HEK293T (cell line): ENCODE data around the gene TNIP1.

Experiments used
- CTCF ChIA-PET: fragments of 350-600 bp; formaldehyde crosslinking; extraction: SDS; loops from one replicate; lab custom pipeline; 2021; ENCODE audit warnings: antibody characterized with exemption, inconsistent platforms; lab: Yijun Ruan, JAX
- POLR2A ChIA-PET: fragments of 350-600 bp; formaldehyde crosslinking; extraction: SDS; loops from one replicate; lab custom pipeline; 2020; ENCODE audit warnings: antibody characterized with exemption, inconsistent platforms; lab: Yijun Ruan, JAX
- DNase-seq: peaks from one replicate; pipeline ENCODE4 v3.0.0; 2012; ENCODE audit warnings: mixed read lengths; ENCODE audit errors: extremely low spot score
- ARNT ChIP-seq: fragments of 450-650 bp; IDR thresholded peaks from 2 replicates; pipeline ENCODE4 v1.6.1; 2017; ENCODE audit warnings: mild to moderate bottlenecking
- BHLHE40 ChIP-seq: fragments of 450-650 bp; IDR thresholded peaks from 2 replicates; pipeline ENCODE4 v1.6.1; 2016; ENCODE audit warnings: mild to moderate bottlenecking, moderate library complexity, borderline replicate concordance
- CTBP1 ChIP-seq: fragments of 450-650 bp; IDR thresholded peaks from 2 replicates; pipeline ENCODE4 v1.6.1; 2016; ENCODE audit warnings: borderline replicate concordance
- ELF4 ChIP-seq: fragments of 450-650 bp; IDR thresholded peaks from 2 replicates; pipeline ENCODE4 v1.6.1; 2017; ENCODE audit warnings: antibody characterized with exemption
- FOXA1 ChIP-seq: fragments of 450-650 bp; IDR thresholded peaks from 2 replicates; pipeline ENCODE4 v1.6.1; 2016; ENCODE audit warnings: mild to moderate bottlenecking
- FOXK2 ChIP-seq: fragments of 450-650 bp; IDR thresholded peaks from 2 replicates; pipeline ENCODE4 v1.6.1; 2016; ENCODE audit warnings: mild to moderate bottlenecking
- FOXM1 ChIP-seq: fragments of 450-650 bp; IDR thresholded peaks from 2 replicates; pipeline ENCODE4 v1.6.1; 2017; ENCODE audit warnings: mild to moderate bottlenecking, borderline replicate concordance
- HDGF ChIP-seq: fragments of 450-650 bp; IDR thresholded peaks from 2 replicates; pipeline ENCODE4 v1.6.1; 2017; ENCODE audit warnings: antibody characterized with exemption, borderline replicate concordance
- L3MBTL2 ChIP-seq: fragments of 450-650 bp; conservative IDR thresholded peaks from 2 replicates; pipeline ENCODE4 v1.6.1; 2016; ENCODE audit warnings: mild to moderate bottlenecking
- LEF1 ChIP-seq: fragments of 450-650 bp; IDR thresholded peaks from 2 replicates; pipeline ENCODE4 v1.6.1; 2017; ENCODE audit warnings: mild to moderate bottlenecking, borderline replicate concordance
- NFRKB ChIP-seq: fragments of 450-650 bp; IDR thresholded peaks from 2 replicates; pipeline ENCODE4 v1.6.1; 2016; ENCODE audit warnings: mild to moderate bottlenecking, moderate library complexity
- PKNOX1 ChIP-seq: fragments of 450-650 bp; IDR thresholded peaks from 2 replicates; pipeline ENCODE4 v1.6.1; 2016
- SP1 ChIP-seq: fragments of 450-650 bp; IDR thresholded peaks from 2 replicates; pipeline ENCODE4 v1.6.1; 2017
- SUZ12 ChIP-seq: fragments of 450-650 bp; IDR thresholded peaks from 2 replicates; pipeline ENCODE4 v1.6.1; 2016; ENCODE audit warnings: mild to moderate bottlenecking
- TARDBP ChIP-seq: fragments of 450-650 bp; IDR thresholded peaks from 2 replicates; pipeline ENCODE4 v1.6.1; 2016
- ZNF384 ChIP-seq: fragments of 450-650 bp; IDR thresholded peaks from 2 replicates; pipeline ENCODE4 v1.6.1; 2016

Gene TNIP1

GRCh38 chr5:151108566-151108965 is 27.7 kb upstream of the TNIP1 start:
- POLR2A ChIA-PET, result no interaction called here
- TF ChIP-seq TARDBP, result no peak
- TF ChIP-seq L3MBTL2, result no peak
- no peak for TF ChIP-seq HDGF
- TF ChIP-seq PKNOX1, result no peak
- no peak for TF ChIP-seq ELF4
- TF ChIP-seq ARNT, result no peak
- TF ChIP-seq FOXK2, result no peak
- DNase-seq, result no peak
- CTCF ChIA-PET, result no interaction called here

GRCh38 chr5:151107738-151108520 is 27.1 kb upstream of the TNIP1 start:
- POLR2A ChIA-PET, result no interaction called here
- CTCF ChIA-PET, result interaction anchor here (1.1 kb wide), 1 partner anchor 7 kb away, joined by 6 read pairs; no protein-coding TSS in a partner anchor
- TF ChIP-seq ELF4, result no peak
- TF ChIP-seq ZNF384, result no peak
- DNase-seq, result no peak

DNA sequence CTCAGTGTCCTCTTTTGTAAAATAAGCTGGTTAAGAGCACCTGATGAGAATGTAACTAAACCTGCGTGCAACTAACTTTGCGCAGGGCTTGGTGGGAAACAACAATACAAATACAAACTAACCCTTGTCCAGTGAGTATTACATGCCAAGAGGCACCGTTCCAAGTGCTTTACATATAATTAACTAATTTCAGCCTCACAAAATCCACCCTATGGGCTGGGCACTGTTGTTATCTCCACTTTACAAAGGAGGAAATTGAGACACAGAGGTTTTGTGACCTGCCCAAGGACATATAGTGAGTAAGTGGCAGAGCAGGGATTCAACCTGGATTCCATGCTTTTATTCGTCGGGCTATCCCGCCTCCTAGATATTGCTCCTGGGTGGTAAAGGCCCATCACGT is 26.2 kb upstream of the TNIP1 start:
- TF ChIP-seq ARNT (no peak), NFRKB (no peak), BHLHE40 (no peak), FOXA1 (no peak), TARDBP (no peak), PKNOX1 (no peak), FOXM1 (no peak), SP1 (no peak), ELF4 (no peak), LEF1 (no peak)
- ChIA-PET POLR2A (no interaction called here), CTCF (interaction anchor here (1.1 kb wide), 1 partner anchor 8 kb away, joined by 6 read pairs; no protein-coding TSS in a partner anchor)
- DNase-seq, result no peak

GRCh38 chr5:151106509-151106908 is 25.7 kb upstream of the TNIP1 start:
- no peak for DNase-seq
- TF ChIP-seq PKNOX1 (no peak), SUZ12 (no peak), BHLHE40 (no peak), FOXA1 (no peak), SP1 (no peak), TARDBP (no peak), NFRKB (no peak), CTBP1 (no peak), LEF1 (no peak), ELF4 (no peak), L3MBTL2 (no peak), FOXK2 (no peak), ARNT (no peak), ZNF384 (no peak)
- CTCF ChIA-PET, result interaction anchor here (1.1 to 1.2 kb wide), 2 partner anchors 9 to 19 kb away, joined by 3 to 6 read pairs; no protein-coding TSS in a partner anchor
- POLR2A ChIA-PET, result interaction anchor here (0.5 kb wide), 1 partner anchor 57 kb away, joined by 3 read pairs; no protein-coding TSS in a partner anchor

- ChIA-PET CTCF (interaction anchor here (1.2 kb wide), 1 partner anchor 19 kb away, joined by 3 read pairs; no protein-coding TSS in a partner anchor), POLR2A (interaction anchor here (0.5 kb wide), 1 partner anchor 57 kb away, joined by 3 read pairs; no protein-coding TSS in a partner anchor)
- no peak for TF ChIP-seq ARNT
- TF ChIP-seq ZNF384, result no peak
- no peak for TF ChIP-seq PKNOX1
- no peak for TF ChIP-seq FOXK2
- no peak for TF ChIP-seq FOXM1
- no peak for TF ChIP-seq TARDBP
- no peak for TF ChIP-seq BHLHE40
- TF ChIP-seq SP1, result no peak
- no peak for TF ChIP-seq LEF1
- TF ChIP-seq CTBP1, result no peak
- TF ChIP-seq SUZ12, result no peak
- TF ChIP-seq HDGF, result no peak
- TF ChIP-seq NFRKB, result no peak
- no peak for TF ChIP-seq ELF4
- no peak for TF ChIP-seq FOXA1
- DNase-seq, result no peak
Observed at GRCh38 chr5:151106043-151106442, 25.2 kb upstream of the TNIP1 start.

DNA sequence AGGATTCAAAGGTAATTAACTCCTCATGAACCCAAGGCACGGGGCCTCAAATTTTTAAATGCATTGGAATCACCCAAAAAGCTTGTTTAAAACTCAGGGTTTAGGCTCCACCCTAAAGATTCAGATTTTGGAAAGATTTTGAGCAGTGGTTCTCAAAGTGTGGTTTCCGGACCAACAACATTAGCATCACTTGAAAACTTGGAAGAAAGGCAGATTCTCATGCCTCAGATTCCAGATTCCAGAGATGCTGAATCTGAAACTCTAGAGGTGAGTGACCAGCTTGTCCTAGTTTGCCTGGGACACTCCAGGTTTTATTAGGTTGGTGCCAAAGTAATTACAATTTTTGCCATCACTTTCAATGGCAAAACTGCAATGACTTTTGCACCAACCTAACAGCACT is 24.7 kb upstream of the TNIP1 start:
- POLR2A ChIA-PET, result no interaction called here
- CTCF ChIA-PET, result interaction anchor here (1.2 kb wide), 1 partner anchor 20 kb away, joined by 3 read pairs; no protein-coding TSS in a partner anchor

More for the DNA sequence above, 24.7 kb upstream of the TNIP1 start:
- DNase-seq, result no peak
- TF ChIP-seq FOXM1 (no peak), ARNT (no peak), SP1 (no peak), PKNOX1 (no peak), CTBP1 (no peak), SUZ12 (no peak), FOXA1 (no peak)
